Neural progenitor cell (in vitro differentiated cells): ENCODE results near the gene NOPCHAP1.

Source experiments
- CTCF ChIP-seq: fragments of 200-600 bp; sonication (generic); IDR thresholded peaks from 2 replicates; pipeline ENCODE4 v1.5.1; 2017; ENCODE audit warnings: antibody characterized with exemption, mild to moderate bottlenecking
- EZH2 ChIP-seq: fragments of 200-600 bp; sonication (generic); IDR thresholded peaks from 2 replicates; pipeline ENCODE4 v1.6.1; 2017; ENCODE audit warnings: antibody characterized with exemption, mild to moderate bottlenecking, moderate library complexity
- EZH2phosphoT487 ChIP-seq: fragments of 200-600 bp; sonication (generic); IDR thresholded peaks from 2 replicates; pipeline ENCODE4 v1.6.1; 2017; ENCODE audit warnings: antibody characterized with exemption

GRCh38 chr12:104938371-104938770 lies 47.7 kb upstream of the NOPCHAP1 start:
- no peak for TF ChIP-seq CTCF
- no peak for TF ChIP-seq EZH2
- TF ChIP-seq EZH2phosphoT487: no peak
